Thyroid gland (tissue), 4 donors: ENCODE results near the gene RIMBP2. TPM values are rescaled to one million over a fixed set of nuclear protein-coding genes. Genes with fewer than 3 reads are reported as not detected.
"Not testable (repeated sequence)": the region's sequence is repeated elsewhere in the genome, so short reads cannot be mapped to it uniquely, and the experiment has no call there.

Source experiments
- DNase-seq, 2 donors: peaks; one replicate each; pipeline ENCODE4 v3.0.0-alpha.2; 2019
- H3K27ac ChIP-seq, 3 donors: fragments of 200-600 bp; sonication (generic); 1 replicate in 2 of 3; 2 replicates in 1 of 3; pipeline ENCODE4 v1.5.1; 2016 to 2019; ENCODE audit warnings: mild to moderate bottlenecking in 1 of 3, moderate library complexity in 1 of 3
- H3K27me3 ChIP-seq: fragments of 200-600 bp; sonication (generic); one replicate; pipeline ENCODE4 v1.5.1; 2019
- H3K36me3 ChIP-seq, 2 donors: fragments of 200-600 bp; sonication (generic); one replicate each; pipeline ENCODE4 v1.5.1; 2016 to 2019
- H3K4me1 ChIP-seq, 2 donors: fragments of 200-600 bp; sonication (generic); one replicate each; pipeline ENCODE4 v1.5.1; 2017 to 2019
- H3K4me3 ChIP-seq, 3 donors: fragments of 200-600 bp; sonication (generic); replicated peaks in 1 of 3; 1 replicate in 2 of 3; 2 replicates in 1 of 3; pipeline ENCODE4 v1.5.1; 2016; ENCODE audit warnings: mild to moderate bottlenecking in 1 of 3
- H3K9me3 ChIP-seq: fragments of 200-600 bp; sonication (generic); one replicate; pipeline ENCODE4 v1.5.1; 2017
- POLR2A ChIP-seq, 2 donors: fragments of 450-650 bp; IDR thresholded peaks; one replicate each; pipeline ENCODE4 v1.6.1; 2017; ENCODE audit warnings: antibody characterized with exemption in 2 of 2, mild to moderate bottlenecking in 2 of 2, moderate library complexity in 1 of 2
- WGBS, 2 donors: methylation state at CpG; one replicate each; pipeline ENCODE4 v1.1.5; 2017; 5-methylcytosine and 5-hydroxymethylcytosine counted together
- intact Hi-C: fragments of 100-400 bp; cut with DNase I; formaldehyde crosslinking; loops from one replicate; pipeline ENCODE4 v1.15.1; 2023
- total RNA-seq, 4 donors: library from RNA; depleted of rRNA; stranded (reverse); fragments of >200 nt; gene quantifications; one replicate each; pipeline ENCODE4 v1.2.3, GENCODE V29; 2016
- TF ChIP-seq, protein P1 (sequence below), 6 experiments: fragments of 200-600 bp in 3 of 6; fragments of 450-650 bp in 3 of 6; sonication (generic) in 3 of 6; IDR thresholded peaks; one replicate each; pipeline ENCODE4 v1.5.1; 2016 to 2019; ENCODE audit warnings: antibody characterized with exemption in 6 of 6, mild to moderate bottlenecking in 2 of 6, inconsistent platforms in 1 of 6, moderate library complexity in 1 of 6

RIMBP2 gene
- total RNA-seq, 4 donors from 2014 or later, result 0.11 to 2.2 (median 0.63) TPM

DNA sequence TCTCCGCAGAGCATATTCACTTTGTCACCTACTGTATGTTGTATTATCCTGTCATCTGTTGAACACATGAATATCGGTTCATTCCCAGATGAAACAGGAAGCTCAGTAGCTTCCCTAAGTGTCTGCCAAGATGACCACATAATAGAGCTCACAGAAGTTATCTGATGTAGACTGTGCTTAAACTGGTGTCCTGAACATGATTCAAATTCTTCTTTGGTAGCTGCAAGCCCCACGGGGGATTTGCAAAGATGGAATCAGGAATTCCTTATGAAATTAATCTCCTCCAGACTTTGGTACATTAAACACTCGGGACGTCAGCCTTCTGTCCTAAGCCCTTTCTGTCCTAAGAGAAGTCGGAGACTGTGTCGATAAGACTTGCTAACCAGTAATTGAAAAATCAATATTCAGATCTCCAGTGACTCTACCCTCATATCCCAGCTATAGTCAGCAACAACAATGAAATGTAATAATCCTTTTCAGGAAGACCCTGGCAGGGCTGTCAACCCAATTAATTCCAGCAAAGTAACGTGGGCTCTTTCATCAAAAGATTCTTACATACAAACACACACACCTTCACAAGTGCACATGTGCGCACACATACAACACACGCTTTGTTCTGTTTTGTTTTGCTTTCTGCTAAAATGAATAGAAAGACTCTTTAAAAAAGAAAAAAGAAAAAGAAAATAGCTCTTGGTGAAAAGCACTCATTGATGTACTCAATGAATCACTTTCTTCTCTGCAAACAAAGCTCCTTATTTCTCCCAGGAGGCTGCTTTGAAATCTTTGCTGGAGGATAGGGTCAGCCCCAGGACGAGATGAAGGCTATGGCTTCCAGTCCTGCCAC lies 127.2 kb downstream of the RIMBP2 start:
- H3K4me3 ChIP-seq, result no peak overlapping the region
- DNase-seq, result no peak
- intact Hi-C loops, result no loop called here
- TF ChIP-seq, protein P1, sequence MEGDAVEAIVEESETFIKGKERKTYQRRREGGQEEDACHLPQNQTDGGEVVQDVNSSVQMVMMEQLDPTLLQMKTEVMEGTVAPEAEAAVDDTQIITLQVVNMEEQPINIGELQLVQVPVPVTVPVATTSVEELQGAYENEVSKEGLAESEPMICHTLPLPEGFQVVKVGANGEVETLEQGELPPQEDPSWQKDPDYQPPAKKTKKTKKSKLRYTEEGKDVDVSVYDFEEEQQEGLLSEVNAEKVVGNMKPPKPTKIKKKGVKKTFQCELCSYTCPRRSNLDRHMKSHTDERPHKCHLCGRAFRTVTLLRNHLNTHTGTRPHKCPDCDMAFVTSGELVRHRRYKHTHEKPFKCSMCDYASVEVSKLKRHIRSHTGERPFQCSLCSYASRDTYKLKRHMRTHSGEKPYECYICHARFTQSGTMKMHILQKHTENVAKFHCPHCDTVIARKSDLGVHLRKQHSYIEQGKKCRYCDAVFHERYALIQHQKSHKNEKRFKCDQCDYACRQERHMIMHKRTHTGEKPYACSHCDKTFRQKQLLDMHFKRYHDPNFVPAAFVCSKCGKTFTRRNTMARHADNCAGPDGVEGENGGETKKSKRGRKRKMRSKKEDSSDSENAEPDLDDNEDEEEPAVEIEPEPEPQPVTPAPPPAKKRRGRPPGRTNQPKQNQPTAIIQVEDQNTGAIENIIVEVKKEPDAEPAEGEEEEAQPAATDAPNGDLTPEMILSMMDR (IDR thresholded peaks at IDR 0.05), result no peak
- no peak for TF ChIP-seq POLR2A (IDR thresholded peaks at IDR 0.05)
- no peak overlapping the region for H3K27ac ChIP-seq
- H3K9me3 ChIP-seq, result no peaks in the 10 kb centered on the region
- no peaks in the 10 kb centered on the region for H3K27me3 ChIP-seq
- H3K4me1 ChIP-seq, result no peaks in the 10 kb centered on the region
- H3K36me3 ChIP-seq, result no peaks in the 10 kb centered on the region
- WGBS, 2 donors, result 77 to 80% methylated on average over 11 of the region's 11 CpGs

DNA sequence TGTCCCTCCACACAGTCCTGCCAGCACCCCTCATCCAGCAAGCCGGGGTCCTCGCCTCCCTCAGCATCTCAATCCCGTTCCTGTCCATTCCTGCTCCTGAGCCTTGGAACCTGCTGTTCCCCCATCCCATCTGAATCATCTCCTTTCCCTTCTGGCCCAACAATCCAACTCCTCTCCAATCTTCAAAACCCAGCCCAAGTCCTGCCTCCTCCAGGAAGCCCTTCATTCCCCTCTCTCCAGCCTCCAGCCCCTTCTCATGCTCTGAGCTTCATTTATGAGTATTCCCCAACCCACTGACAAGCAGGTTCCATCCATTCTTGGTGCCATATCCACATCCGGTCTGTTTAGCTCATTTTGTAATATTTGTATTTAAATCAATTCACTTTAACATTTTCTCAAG lies 128.1 kb downstream of the RIMBP2 start:
- no peak overlapping the region for H3K4me3 ChIP-seq
- H3K27ac ChIP-seq, result no peak overlapping the region
- 95 to 96% methylated on average over 4 of the region's 4 CpGs for WGBS, 2 donors
- no peaks in the 10 kb centered on the region for H3K4me1 ChIP-seq
- intact Hi-C loops, result no loop called here
- no peak for TF ChIP-seq POLR2A (IDR thresholded peaks at IDR 0.05)
- TF ChIP-seq, protein P1 (IDR thresholded peaks at IDR 0.05), result no peak
- no peaks in the 10 kb centered on the region for H3K27me3 ChIP-seq
- DNase-seq, result no peak
- H3K36me3 ChIP-seq, result no peaks in the 10 kb centered on the region
- no peaks in the 10 kb centered on the region for H3K9me3 ChIP-seq

- H3K4me3 ChIP-seq, H3K27ac ChIP-seq, H3K27me3 ChIP-seq, H3K36me3 ChIP-seq, intact Hi-C loops, DNase-seq, H3K4me1 ChIP-seq, H3K9me3 ChIP-seq: not testable (repeated sequence)
Measured at GRCh38 chr12:130584475-130584874, 131.6 kb downstream of the RIMBP2 start.

- Histone ChIP-seq H3K4me1 (no peaks in the 10 kb centered on the region), H3K36me3 (no peaks in the 10 kb centered on the region), H3K4me3 (no peak overlapping the region), H3K27ac (no peak overlapping the region), H3K9me3 (no peaks in the 10 kb centered on the region), H3K27me3 (no peaks in the 10 kb centered on the region)
- intact Hi-C loops, result no loop called here
- TF ChIP-seq POLR2A (IDR thresholded peaks at IDR 0.05), result no peak
- TF ChIP-seq, protein P1 (IDR thresholded peaks at IDR 0.05), result no peak
- no peak for DNase-seq
- 81 to 82% methylated on average over 4 of the region's 4 CpGs for WGBS, 2 donors
Measured at GRCh38 chr12:130583800-130584199, 132.3 kb downstream of the RIMBP2 start.

DNA sequence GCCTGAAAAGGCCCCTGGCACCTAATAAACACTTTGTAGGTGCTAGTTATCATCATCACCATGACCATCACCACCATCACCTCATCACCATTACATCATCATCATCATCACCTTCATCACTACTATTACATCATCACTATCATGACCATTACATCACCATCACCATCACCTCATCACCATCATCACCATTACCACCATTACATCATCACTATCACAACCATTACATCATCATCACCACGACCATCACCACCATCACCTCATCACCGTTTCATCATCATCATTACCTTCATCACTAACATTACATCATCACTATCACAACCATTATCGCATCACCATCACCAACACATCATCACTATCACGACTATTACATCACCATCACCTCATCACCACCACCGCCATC lies 132.8 kb downstream of the RIMBP2 start:
- TF ChIP-seq, protein P1 (IDR thresholded peaks at IDR 0.05), result no peak
- no peak for TF ChIP-seq POLR2A (IDR thresholded peaks at IDR 0.05)
- no peaks in the 10 kb centered on the region for H3K9me3 ChIP-seq
- H3K27me3 ChIP-seq, result no peaks in the 10 kb centered on the region
- 94% methylated on average over 5 of the region's 5 CpGs for WGBS, 2 donors
- intact Hi-C loops, result no loop called here
- no peaks in the 10 kb centered on the region for H3K4me1 ChIP-seq
- H3K4me3 ChIP-seq, result no peak overlapping the region
- no peak for DNase-seq
- no peak overlapping the region for H3K27ac ChIP-seq
- H3K36me3 ChIP-seq, result no peaks in the 10 kb centered on the region
